Parathyroid adenoma (tissue), 2 donors: ENCODE measurements around the gene CRACR2A.

Source experiments
- H2AFZ ChIP-seq: fragments of 300-600 bp; sonication (generic); one replicate; pipeline ENCODE4 v1.7.0; 2017; ENCODE audit warnings: antibody characterized with exemption, mild to moderate bottlenecking
- H3K27ac ChIP-seq: fragments of 300-600 bp; sonication (generic); one replicate; pipeline ENCODE4 v1.7.0; 2017
- H3K27me3 ChIP-seq: fragments of 300-600 bp; sonication (generic); one replicate; pipeline ENCODE4 v1.7.0; 2017; ENCODE audit warnings: low read length; ENCODE audit not compliant: control insufficient read depth, insufficient read depth
- H3K36me3 ChIP-seq: fragments of 300-600 bp; sonication (generic); one replicate; pipeline ENCODE4 v1.7.0; 2017; ENCODE audit warnings: low read length; ENCODE audit not compliant: control insufficient read depth, insufficient read depth
- H3K4me1 ChIP-seq: fragments of 300-600 bp; sonication (generic); one replicate; pipeline ENCODE4 v1.7.0; 2017; ENCODE audit warnings: control low read depth
- H3K4me2 ChIP-seq: fragments of 300-600 bp; sonication (generic); one replicate; pipeline ENCODE4 v1.7.0; 2017; ENCODE audit warnings: low read length
- H3K4me3 ChIP-seq: fragments of 300-600 bp; sonication (generic); one replicate; pipeline ENCODE4 v1.7.0; 2017; ENCODE audit warnings: low read depth, low read length
- H3K79me2 ChIP-seq: fragments of 300-600 bp; sonication (generic); one replicate; pipeline ENCODE4 v1.7.0; 2017; ENCODE audit warnings: control low read depth
- H3K9ac ChIP-seq: fragments of 300-600 bp; sonication (generic); one replicate; pipeline ENCODE4 v1.7.0; 2017; ENCODE audit warnings: mild to moderate bottlenecking
- H3K9me3 ChIP-seq: fragments of 300-600 bp; sonication (generic); one replicate; pipeline ENCODE4 v1.7.0; 2017; ENCODE audit warnings: low read length; ENCODE audit not compliant: control insufficient read depth
- CTCF ChIP-seq: fragments of 300-600 bp; sonication (generic); IDR thresholded peaks from one replicate; pipeline ENCODE4 v1.7.0; 2017; ENCODE audit warnings: antibody characterized with exemption, mild to moderate bottlenecking
- donor health status: primary hyperparathyroidism.

Gene CRACR2A

GRCh38 chr12:3723916-3724805 is 28.7 kb downstream of the CRACR2A start:
- Histone ChIP-seq H3K36me3 (no peaks in the 10 kb centered on the region), H3K4me1 (no peaks in the 10 kb centered on the region), H3K79me2 (no peaks in the 10 kb centered on the region), H3K27ac (no peak overlapping the region), H2AFZ (no peak overlapping the region), H3K4me2 (no peak overlapping the region), H3K27me3 (no peaks in the 10 kb centered on the region), H3K4me3 (no peak overlapping the region), H3K9ac (no peak overlapping the region), H3K9me3 (no peaks in the 10 kb centered on the region)
- no peak for TF ChIP-seq CTCF

GRCh38 chr12:3722368-3722767 is 30.5 kb downstream of the CRACR2A start:
- Histone ChIP-seq H3K27me3 (no peaks in the 10 kb centered on the region), H3K4me1 (no peaks in the 10 kb centered on the region), H3K79me2 (no peaks in the 10 kb centered on the region), H3K9ac (no peak overlapping the region), H3K27ac (no peak overlapping the region), H3K36me3 (no peaks in the 10 kb centered on the region), H3K9me3 (no peaks in the 10 kb centered on the region), H3K4me3 (no peak overlapping the region), H2AFZ (no peak overlapping the region), H3K4me2 (no peak overlapping the region)
- no peak for TF ChIP-seq CTCF

- Histone ChIP-seq H3K9me3 (no peaks in the 10 kb centered on the region), H3K36me3 (no peaks in the 10 kb centered on the region), H3K4me1 (no peaks in the 10 kb centered on the region), H3K4me3 (no peak overlapping the region), H3K79me2 (no peaks in the 10 kb centered on the region), H3K9ac (no peak overlapping the region), H3K27ac (no peak overlapping the region), H2AFZ (no peak overlapping the region), H3K4me2 (no peak overlapping the region), H3K27me3 (no peaks in the 10 kb centered on the region)
- TF ChIP-seq CTCF, result no peak
These were observed 32.1 kb downstream of the CRACR2A start for GRCh38 chr12:3720772-3721171.

GRCh38 chr12:3718100-3718499 is 34.8 kb downstream of the CRACR2A start:
- Histone ChIP-seq H3K4me1 (no peaks in the 10 kb centered on the region), H3K36me3 (no peaks in the 10 kb centered on the region), H3K9me3 (no peaks in the 10 kb centered on the region), H3K4me3 (no peak overlapping the region), H3K27ac (no peak overlapping the region), H3K4me2 (no peak overlapping the region), H2AFZ (no peak overlapping the region), H3K79me2 (no peaks in the 10 kb centered on the region), H3K9ac (no peak overlapping the region), H3K27me3 (no peaks in the 10 kb centered on the region)
- no peak for TF ChIP-seq CTCF
